GM19463 (cell line): ENCODE results near the gene PPP3CA.
"Not testable (repeated sequence)": the region's sequence is repeated elsewhere in the genome, so short reads cannot be mapped to it uniquely, and the experiment has no call there.

ENCODE experiments used
- ATAC-seq: cut with Tn5 transposase; IDR thresholded peaks from one replicate; pipeline ENCODE4 v1.9.1; 2021; ENCODE audit warnings: mild to moderate bottlenecking, moderate library complexity; ENCODE audit not compliant: unreplicated experiment

Gene PPP3CA

DNA sequence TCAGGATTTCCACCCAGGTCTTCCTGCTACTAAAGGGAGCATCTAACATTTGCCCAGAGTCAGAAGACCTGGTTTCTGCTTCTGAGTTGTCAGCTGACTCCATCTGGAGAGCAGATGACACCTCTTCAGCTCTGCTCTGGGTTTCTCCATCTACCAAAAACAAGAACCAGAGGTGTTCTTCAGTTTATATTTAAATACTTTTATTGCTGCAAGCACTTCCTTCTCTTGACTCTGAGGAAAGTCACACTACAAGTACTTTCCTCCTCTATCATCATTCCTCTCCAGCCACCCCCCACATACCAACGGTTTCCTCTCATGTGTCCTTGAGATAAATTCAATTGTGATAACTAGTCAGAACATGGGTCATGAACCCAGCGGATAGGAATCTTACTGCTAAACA lies 88.4 kb downstream of the PPP3CA start:
- peak; percentile 39 for ATAC-seq

DNA sequence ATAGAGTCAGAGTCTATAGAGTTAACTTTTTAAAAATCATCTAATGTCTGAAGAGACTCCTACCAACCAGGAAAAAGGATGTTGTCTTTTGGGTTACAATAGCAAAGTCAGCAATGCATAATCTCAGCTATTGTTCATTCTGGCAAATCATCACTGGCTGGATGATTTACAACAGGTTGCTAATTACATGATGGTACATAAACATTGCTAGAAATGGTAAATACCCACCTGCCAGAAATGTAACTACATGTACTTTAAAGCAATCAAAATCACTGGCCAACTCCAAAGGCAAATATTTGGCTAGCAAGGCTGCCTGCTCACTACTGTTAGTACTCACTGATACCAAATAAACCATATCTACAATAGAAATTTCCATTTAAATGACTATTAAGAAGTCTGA lies 91.1 kb downstream of the PPP3CA start:
- no peak for ATAC-seq

DNA sequence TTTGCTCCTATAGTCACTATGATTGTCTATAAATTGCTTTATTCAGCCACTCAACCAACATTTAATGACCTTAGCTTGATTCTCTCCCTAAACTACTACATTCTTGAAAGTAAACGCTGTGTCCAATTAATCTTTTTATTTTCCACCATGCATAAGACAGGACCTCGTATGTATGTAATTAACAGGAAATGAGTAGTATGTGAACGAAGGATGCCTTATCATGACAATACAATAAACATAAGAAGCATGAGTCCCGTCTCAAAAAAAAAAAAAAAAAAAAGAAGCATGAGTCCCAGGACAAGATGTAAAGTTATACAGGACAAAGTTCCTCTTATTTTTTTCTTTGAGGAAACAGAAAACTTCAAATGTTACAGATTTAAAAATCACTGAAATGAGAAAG lies 92.5 kb downstream of the PPP3CA start:
- ATAC-seq, result no peak

DNA sequence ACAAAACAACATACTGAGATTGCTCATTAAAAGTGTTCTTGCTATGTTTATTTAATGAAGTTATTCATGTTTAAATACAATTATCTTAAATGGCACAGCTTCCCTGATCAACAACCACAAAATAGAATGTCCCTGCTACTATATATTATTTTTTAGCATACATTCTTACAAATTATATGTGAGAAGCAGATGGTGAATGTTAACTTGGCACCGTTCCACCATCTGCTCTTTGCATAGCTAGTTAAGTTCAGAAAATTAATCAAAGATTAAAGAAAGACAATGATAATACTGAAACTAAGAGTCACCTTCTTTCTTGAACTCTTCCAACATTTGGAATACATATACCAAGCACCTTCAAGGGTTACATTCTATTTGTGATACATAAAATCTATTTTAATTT lies 94.2 kb downstream of the PPP3CA start:
- no peak for ATAC-seq

DNA sequence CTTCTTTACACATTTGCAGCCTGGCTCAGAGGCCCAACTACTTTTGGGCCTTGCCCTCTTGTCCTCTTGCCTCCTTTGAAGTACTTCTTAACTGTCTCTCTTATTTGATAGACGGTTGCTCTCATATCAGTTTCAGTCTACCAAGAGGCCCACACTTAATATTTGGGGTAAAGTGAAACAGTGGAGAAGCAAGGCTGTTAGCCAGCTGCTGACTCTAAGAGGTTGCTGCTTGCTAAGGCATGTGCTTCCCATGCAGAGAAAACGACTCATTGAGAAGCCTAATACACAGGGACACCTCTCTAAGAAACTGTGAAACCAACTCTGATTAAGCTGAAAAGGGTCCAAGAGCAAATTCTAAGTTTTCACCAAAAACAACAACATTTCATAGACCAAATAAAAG lies 94.6 kb downstream of the PPP3CA start:
- peak; percentile 56 for ATAC-seq

DNA sequence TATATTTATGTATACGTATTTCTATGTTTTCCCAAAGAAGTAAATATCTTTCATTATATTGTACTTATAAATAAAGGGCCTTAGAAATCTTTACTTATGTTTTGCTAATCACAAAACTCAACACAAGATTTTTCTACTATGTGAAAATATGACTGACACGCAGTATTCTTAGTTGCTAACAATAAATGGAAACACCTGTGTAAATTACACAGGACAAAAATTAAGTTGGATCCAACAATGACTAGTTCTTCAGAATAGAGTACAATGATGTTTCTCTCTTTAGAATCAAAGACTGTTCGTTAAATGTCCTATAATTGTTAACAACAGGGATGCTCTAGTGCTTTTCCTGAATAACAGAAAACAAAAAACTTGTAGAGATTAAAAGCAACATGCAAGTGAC lies 96.1 kb downstream of the PPP3CA start:
- no peak for ATAC-seq

DNA sequence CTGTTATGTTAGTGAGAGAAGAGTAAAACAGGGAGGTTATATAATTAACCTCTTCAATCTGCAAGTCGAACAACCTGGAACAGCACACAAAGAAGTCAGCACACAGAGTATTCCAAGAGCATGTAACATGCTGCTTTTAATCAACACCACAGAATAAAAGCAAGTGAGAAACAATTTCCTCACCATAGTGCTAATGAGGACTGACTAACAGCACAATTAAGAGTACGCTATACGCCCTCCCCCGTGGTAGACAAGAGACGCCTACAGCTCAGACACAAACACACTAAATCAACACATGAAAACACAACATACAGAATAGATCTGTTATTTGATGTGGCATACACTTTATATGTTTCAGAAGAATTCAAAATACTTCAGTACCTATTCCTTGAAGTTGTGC lies 103.0 kb downstream of the PPP3CA start:
- no peak for ATAC-seq

DNA sequence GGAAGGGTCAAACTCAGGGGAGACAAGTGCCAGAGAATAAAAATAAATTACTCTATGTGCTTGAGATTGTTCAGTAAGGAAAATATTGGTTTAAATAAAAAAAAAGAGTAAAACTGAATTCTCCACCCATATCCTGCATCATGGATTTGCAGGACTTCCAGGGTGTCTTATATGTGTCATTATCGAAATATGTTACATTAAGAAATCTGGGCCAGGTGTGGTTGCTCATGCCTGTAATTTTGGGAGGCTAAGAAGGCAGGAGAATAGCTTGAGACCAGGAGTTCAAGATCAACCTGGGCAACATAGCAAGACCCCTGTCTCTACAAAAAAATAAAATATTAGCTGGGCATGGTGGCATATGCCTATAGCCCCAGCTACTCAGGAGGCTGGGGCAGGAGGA lies 104.9 kb downstream of the PPP3CA start:
- no peak for ATAC-seq

DNA sequence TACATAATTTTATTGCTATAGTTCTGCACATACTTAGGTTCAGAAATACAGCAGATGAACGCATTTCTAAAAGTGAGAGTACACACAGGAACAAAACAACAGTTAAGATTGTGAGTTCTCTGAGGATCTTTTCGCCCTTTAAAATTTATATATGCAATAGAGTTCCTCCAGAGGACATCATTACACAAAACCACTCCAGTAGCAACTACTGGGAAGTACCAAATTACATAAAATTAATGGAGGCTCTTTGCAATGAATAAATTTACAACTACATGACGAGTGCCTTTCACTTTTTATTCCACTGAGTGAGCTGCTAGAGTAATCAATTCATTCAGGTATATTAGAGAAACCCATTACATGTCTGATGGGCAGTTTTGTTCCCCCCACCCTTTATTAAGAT lies 107.2 kb downstream of the PPP3CA start:
- no peak for ATAC-seq

DNA sequence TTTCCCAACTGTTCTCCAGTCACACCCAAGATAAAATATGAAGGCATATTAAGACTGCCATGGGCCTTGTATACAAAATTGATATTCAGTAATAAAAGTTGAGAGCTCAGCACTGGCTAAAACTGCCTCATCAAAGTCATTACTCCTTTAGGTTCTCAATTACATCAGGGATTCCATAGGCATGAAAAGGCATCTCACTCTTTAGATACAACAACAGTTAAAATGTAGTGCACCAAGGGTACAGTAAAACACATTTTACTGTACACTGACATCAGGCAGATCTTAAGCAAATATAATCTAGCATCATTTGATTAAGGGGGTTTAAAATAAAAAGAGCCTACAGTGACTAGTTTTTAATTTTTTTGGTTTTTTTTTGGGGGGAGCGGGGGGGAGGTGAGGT lies 107.7 kb downstream of the PPP3CA start:
- no peak for ATAC-seq

DNA sequence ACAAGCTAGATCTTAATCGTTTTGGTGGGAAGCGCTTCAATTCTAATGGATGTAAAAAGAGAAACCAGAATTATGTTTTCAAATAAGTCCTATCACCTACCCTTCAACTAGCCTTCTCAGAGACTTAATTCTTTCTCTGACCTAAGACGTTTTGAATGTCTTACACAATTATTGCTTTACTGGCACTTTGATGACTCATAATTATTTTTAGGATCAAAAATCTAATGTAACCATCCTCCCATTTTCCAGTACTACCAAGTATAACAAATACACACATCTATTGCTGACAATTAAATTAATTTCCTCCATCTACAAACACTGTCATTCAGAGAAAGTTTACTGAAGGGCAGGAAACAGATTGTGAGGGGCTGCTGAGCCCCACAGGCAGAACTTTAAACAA lies 108.6 kb downstream of the PPP3CA start:
- ATAC-seq, result no peak

DNA sequence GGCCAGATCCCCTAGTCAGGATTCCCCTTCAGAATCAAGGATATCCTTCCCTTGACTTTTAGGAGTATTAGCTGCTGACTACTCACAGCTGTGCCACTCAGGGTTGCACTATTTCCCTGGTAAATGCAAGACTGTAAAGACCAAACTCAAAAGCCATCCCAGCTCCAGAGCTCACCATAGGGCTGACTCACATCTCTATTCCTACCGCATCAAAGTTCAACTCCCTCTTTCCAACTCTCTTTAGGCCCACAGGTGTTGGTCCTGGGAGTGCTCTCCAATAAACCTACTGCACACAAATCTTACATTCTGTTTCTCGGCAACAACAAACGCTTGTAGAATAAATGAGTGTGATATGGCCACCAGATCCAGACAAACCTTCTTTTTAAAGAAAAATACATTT lies 109.6 kb downstream of the PPP3CA start:
- ATAC-seq, result no peak

DNA sequence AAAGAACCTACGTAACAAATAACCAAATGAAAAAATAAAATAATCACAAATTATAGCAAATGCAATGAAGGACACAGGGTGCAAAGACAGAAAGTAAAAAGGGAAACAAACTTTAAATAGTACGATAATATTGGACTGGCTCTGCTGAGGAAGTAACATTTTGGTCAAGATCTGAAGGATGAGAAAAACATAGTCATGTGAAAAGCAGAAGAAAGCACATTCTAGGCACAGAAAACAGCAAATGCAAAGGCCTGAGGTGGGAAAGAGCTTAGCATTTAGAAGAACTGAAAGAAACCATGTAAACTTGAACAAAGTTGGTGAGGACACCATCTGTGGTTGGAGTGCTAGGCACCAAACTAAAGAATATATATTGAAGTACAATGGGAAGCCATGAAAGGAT lies 111.2 kb downstream of the PPP3CA start:
- no peak for ATAC-seq

DNA sequence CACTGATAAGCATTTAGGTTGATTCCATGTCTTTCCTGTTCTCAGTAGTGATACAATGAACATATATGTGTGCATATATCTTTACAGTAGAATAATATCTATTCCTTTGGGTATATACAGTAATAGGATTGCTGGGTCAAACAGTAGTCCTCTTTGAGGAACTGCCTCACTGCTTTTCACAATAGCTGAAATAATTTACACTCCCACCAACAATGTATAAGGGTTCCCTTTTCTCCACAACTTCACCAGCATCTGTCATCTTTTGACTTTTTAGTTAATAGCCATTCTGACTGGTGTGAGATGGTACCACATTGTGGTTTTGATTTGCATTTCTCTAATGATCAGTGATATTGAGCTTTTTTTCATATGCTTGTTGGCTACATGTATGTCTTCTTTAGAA lies 113.2 kb downstream of the PPP3CA start:
- ATAC-seq, result not testable (repeated sequence)

DNA sequence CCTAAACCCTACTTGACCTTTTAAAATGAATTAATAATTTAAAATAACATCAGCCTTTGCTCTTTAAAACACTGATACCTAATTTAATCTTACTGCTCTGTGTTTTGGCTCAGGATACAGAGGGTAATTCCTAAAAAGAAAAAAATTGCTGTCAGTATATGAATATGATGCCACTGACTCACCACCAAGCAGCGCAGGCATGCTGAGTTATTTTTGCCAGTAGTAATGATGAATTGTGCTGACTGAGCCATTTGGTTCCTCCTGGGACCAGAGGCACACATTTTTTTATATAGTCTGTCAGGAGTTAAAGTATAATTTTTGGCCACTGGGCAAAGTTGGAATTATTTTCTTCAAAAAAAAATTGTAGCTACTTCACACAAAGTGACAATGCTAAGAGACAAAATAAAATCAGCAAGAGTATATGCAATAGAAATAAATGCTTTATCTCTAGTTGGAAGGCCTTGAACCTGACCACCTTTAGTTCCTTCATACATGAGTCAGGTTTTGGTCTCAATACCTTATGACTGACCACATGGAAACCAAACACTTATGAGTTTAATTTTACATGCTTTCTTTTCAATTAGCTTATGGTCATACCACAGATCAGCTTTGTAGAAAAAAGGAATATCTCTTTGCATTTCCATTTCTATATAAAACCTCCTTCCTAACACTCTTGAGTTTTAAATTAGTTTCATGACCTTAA lies 115.1 kb downstream of the PPP3CA start:
- ATAC-seq, result peak; percentile 72

DNA sequence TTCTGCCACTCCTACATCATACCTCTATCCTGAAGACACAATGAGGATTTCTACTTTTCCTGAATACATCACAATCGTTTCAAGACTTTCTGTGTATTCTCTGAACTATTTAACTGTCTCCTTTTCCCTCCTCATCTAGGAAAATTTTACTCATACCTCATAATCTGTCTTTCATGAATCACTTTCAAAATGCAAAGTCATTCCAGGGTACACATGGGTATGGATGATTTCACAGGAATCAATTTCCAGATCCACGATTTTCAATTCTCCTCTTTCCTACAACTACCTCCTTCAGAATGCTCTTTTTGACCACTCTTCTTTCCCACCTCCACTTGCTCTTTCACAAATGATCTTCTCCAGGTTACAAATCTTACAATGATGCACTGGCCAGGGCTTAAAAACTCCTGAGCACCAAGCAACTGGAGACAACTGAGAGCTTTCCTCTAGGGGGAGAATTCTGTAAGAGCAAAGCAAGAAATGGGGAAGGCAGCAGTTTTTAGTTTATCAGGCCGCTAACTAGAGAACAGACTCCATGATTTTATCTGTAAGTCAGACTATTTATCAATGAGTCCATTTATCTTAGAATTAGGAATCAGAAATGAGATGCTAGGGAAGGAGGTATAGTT lies 116.4 kb downstream of the PPP3CA start:
- no peak for ATAC-seq

DNA sequence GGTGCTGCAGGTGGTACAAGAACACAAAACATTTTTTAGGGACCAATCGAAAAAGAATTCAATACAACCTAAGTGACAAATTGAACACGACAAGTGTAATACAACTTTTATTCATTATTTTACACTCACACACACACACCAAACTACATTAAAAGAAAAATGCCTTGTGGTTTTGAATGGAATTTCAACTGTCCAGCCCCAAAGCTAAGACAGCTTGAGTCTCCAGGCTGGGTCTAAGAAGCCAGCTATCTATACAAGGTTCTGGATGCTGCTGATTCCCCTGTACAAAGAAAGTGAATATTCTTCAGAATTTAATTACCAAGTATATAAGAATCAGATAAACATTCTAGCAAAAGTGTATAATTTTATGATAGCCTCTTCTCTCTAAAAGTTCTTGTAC lies 118.2 kb downstream of the PPP3CA start:
- ATAC-seq, result no peak

DNA sequence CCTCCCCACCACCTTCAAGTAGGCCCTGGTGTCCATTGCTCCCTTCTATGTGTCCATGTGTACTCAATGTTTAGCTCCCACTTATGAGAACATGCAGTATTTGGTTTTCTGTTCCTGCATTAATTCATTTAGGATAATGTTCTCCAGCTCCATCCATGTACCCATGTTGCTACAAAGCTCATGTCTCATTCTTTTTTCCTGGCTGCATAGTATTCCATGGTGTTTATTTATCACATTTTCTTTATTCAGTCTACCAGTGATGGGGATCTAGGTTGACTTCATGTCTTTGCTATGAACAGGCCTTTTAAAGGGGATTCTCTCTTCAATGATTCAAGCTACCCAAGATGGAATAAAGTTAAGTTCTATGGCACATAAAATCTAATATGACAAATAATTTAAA lies 119.6 kb downstream of the PPP3CA start:
- no peak for ATAC-seq

DNA sequence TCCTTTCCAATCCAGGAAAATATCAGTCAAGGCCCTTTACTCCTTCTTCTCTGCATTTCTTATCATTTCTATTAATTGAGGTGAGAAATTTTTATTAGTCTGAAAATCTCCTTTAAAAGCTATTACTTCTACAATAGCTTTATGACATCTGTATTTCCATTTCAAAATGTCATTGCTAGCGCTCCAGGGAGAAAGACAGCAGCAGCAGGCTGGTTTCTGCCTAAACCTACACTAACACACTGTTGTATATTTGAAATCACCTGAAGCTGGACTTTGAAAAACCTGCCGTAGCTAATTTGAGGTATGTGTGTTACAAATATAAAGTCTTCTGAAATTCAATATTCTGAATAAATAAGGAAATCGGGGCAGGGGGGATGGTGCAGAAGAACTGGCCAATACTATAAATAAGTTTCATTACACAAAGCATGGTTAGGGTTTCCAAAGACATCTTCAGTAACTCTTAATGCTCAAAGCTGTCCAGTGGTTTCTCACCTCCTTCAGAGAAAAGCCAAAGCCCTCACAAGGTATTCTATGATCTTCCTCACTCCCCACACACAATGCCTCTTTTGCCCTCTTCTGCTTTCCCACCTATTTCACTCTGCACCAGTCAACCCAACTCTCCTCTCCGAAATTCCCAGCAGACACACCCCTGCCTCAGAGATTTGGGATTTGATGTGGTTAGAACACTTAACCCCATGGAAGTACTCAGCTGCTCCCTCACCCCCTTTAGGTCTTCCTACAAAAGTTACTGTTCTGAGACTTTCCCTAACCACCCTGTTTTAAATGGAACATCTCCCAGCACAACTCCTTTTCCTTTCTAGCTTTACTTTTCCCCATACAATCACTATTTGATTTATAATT lies 122.7 kb downstream of the PPP3CA start:
- no peak for ATAC-seq

DNA sequence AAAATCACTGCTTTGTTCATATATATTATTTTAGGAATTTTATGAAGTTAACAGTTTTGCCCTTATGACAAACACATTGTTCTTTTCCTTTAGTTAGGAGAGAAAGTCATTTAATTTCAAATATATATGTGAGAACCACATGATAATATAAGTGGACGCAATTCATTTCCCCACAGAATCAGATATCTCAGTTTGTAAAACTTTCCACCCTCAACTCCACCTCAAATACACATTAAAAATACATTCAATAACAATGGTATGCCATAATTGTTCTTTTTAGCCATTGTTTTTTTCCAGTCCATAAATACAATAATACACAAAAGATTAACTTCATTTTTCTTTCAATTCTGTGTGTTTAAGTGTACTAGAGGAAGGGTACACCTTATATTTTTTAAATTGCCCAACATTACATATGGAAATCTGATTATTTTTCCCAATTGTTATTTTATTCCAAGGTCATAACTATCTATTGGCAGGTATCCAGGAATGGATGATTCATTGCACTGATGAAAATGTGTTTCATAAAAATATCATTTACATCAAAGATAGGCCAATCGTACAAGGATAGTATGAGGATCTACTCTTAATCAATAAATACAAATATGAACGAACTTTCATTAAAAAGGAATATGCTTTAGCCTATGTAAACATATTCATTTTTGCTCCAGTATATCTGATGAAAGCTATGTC lies 125.0 kb downstream of the PPP3CA start:
- no peak for ATAC-seq

DNA sequence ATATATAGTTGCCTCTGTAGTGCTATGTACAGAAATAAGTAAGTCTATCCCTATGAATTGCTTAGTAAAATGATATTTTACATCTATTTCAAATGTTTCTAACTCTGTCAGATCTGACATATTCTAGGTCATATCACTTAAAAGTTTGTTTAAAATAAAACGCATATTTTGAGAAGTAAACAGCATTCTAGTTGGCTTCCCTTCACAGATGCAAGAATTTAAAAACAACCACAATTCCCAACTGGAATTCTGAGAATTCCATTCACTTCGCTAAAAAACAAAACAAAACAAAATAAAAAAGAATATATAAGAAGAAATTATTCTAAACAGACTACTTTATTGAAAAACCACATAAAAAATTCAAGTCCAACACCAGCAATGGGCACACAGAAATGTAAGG lies 126.0 kb downstream of the PPP3CA start:
- ATAC-seq, result no peak
